Adrenal gland (tissue), 12 donors: ENCODE data around the gene TIFAB. TPM values are rescaled to one million over a fixed set of nuclear protein-coding genes. Genes with fewer than 3 reads are reported as not detected.

ENCODE experiments used
- DNase-seq, 7 donors: peaks; one replicate each; pipeline ENCODE4 v3.0.0-alpha.2; 2019 to 2020
- H3K27ac ChIP-seq, 5 donors: fragments of 200-600 bp; sonication (generic) in 4 of 5; 1 replicate in 3 of 5; 2 replicates in 2 of 5; pipeline versions ENCODE4 v1.5.1 to v1.8.0; 2016 to 2020; ENCODE audit warnings: mild to moderate bottlenecking in 1 of 5
- H3K27me3 ChIP-seq: fragments of 200-600 bp; 2 replicates; pipeline ENCODE4 v1.8.0; 2021
- H3K36me3 ChIP-seq, 2 donors: fragments of 200-600 bp; replicated peaks in 1 of 2; 1 replicate in 1 of 2; 2 replicates in 1 of 2; pipeline versions ENCODE4 v1.5.1 to v1.8.0; 2018 to 2022
- H3K4me1 ChIP-seq, 2 donors: fragments of 200-600 bp; replicated peaks in 1 of 2; 1 replicate in 1 of 2; 2 replicates in 1 of 2; pipeline versions ENCODE4 v1.5.1 to v1.8.0; 2018 to 2021
- H3K4me3 ChIP-seq, 4 donors: fragments of 200-600 bp; sonication (generic) in 3 of 4; one replicate each; pipeline ENCODE4 v1.5.1; 2016 to 2018
- H3K9me3 ChIP-seq, 3 donors: fragments of 200-600 bp; sonication (generic) in 1 of 3; replicated peaks in 1 of 3; 1 replicate in 2 of 3; 2 replicates in 1 of 3; pipeline versions ENCODE4 v1.5.1 to v1.8.0; 2016 to 2021
- CTCF ChIP-seq, 6 experiments: fragments of 450-650 bp in 4 of 6; fragments of 200-600 bp in 2 of 6; sonication (generic) in 1 of 6; IDR thresholded peaks; 1 replicate in 5 of 6; 2 replicates in 1 of 6; pipeline versions ENCODE4 v1.5.1 to v1.8.0; 2016 to 2021; ENCODE audit warnings: antibody characterized with exemption in 6 of 6, mild to moderate bottlenecking in 2 of 6, moderate library complexity in 1 of 6
- POLR2A ChIP-seq, 2 donors: fragments of 450-650 bp; IDR thresholded peaks; one replicate each; pipeline ENCODE4 v1.6.1; 2017; ENCODE audit warnings: antibody characterized with exemption in 2 of 2, mild to moderate bottlenecking in 2 of 2, moderate library complexity in 1 of 2
- WGBS, 4 donors: extraction: QIAGEN DNeasy Blood & Tissue Kit in 2 of 4; methylation state at CpG; one replicate each; pipeline versions ENCODE4 v1.1.5 to v1.1.7; 2013 to 2017; 5-methylcytosine and 5-hydroxymethylcytosine counted together
- intact Hi-C, 2 donors: fragments of 100-400 bp; cut with DNase I; formaldehyde crosslinking; loops; one replicate each; pipeline versions ENCODE4 v1.14.1 to v1.15.0; 2022 to 2023
- polyA plus RNA-seq, 3 donors: library from polyadenylated mRNA; stranded (reverse); fragments of 200-250 nt in 2 of 3; fragments of 350-450 nt in 1 of 3; fragmentation: Illumina TruSeq in 1 of 3; extraction: RNeasy Lipid Tissue Mini Kit (QIAGEN cat#74804) in 1 of 3; gene quantifications; one replicate each; pipeline ENCODE4 v1.2.3, GENCODE V29; 2013 to 2014
- total RNA-seq, 9 donors: library from RNA; depleted of rRNA in 4 of 9; stranded (reverse); fragments of >200 nt in 4 of 9; fragments of 120-200 nt in 1 of 9; fragmentation: NEBNext Ultra II Directional in 1 of 9; extraction: Animal tissue kit (Norgen Biotek cat#: 25700) in 1 of 9; gene quantifications; one replicate each; pipeline versions ENCODE4 v1.1.0 to v1.2.4, GENCODE V29; 2013 to 2023
- donor health status: healthy with polysubstance abuse.
- donor health status: Bipolar disorder and iron deficiency.
- donor health status: DM: yes; HTN: yes; CAD: no.
- donor health status: DM: no; HTN: no; CAD: no.
- donor health status: DM: no; HTN: no; CAD: no.
- donor health status: DM: yes; HTN: yes; CAD: no.

TIFAB gene
- total and polyA plus RNA-seq, 12 donors, result 0.06 to 0.08 TPM; not detected in 10

GRCh38 chr5:135476615-135477581 is 24.7 kb upstream of the TIFAB start:
- Histone ChIP-seq H3K27me3 (peaks cover 7% of the 10 kb centered on the region), H3K9me3 (no peaks in the 10 kb centered on the region), H3K36me3 (no peaks in the 10 kb centered on the region), H3K4me1 (no peaks in the 10 kb centered on the region), H3K4me3 (no peak overlapping the region), H3K27ac (no peak overlapping the region)
- TF ChIP-seq POLR2A (IDR thresholded peaks at IDR 0.05) (no peak), CTCF (IDR thresholded peaks at IDR 0.05) (no peak)
- intact Hi-C loops, result no loop called here
- 47 to 54% (median 51%) methylated on average over 17 to 24 of the region's 24 CpGs for WGBS, 4 donors
- DNase-seq, result no peak

DNA sequence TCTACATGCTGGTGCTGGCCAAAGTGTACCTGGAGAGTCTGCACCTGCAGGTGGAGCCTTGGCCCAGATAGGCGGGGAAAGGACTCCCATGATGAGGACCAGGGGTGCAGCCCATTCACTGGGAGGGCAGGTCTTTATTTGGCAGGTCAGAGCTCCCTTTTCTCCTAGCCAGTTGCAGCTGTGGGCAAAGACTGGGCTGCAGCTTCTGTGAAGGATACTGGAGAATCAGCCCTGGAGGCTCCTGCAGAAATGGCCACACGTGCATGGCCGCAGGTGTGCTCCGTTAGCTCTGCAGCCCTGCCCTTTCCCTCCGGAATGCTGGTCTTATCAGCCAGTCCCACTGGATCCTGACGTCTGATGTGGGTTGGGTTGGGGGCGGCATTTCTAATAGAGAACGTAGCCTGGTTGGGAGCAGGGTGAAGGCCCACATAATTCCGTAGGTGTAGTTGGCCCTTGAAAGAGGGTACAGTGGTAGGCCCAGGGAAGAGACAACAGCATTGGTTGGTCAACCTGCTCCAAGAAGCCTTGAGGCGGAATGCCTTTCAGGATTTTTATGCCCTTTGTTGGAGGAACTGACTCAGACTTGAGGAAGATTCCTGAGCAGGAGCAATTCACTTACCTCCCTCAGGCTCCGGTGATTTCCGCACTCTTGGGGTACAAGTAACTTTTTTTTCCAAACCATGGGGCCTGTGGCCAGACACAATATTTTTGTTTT is 22.0 kb upstream of the TIFAB start:
- no peak for TF ChIP-seq CTCF (IDR thresholded peaks at IDR 0.05)
- no peak for TF ChIP-seq POLR2A (IDR thresholded peaks at IDR 0.05)

GRCh38 chr5:135472141-135472540 is 20.0 kb upstream of the TIFAB start:
- peaks cover 3% of the 10 kb centered on the region for H3K27me3 ChIP-seq
- no peaks in the 10 kb centered on the region for H3K36me3 ChIP-seq
- H3K27ac ChIP-seq, result no peak overlapping the region
- no peak for DNase-seq
- H3K4me1 ChIP-seq, result no peaks in the 10 kb centered on the region
- WGBS, 4 donors, result 61 to 77% (median 71%) methylated on average over 5 of the region's 5 CpGs
- TF ChIP-seq POLR2A (IDR thresholded peaks at IDR 0.05) (no peak), CTCF (IDR thresholded peaks at IDR 0.05) (no peak)
- H3K4me3 ChIP-seq, result no peak overlapping the region
- intact Hi-C loops, result loop anchor here in 1 of 2 donors (5.0 kb wide), 1 partner anchor 360 kb away; the partner anchor contains the start of gene SLC25A48
- no peaks in the 10 kb centered on the region for H3K9me3 ChIP-seq

More for the DNA sequence above, 22.0 kb upstream of the TIFAB start:
- Histone ChIP-seq H3K36me3 (no peaks in the 10 kb centered on the region), H3K9me3 (no peaks in the 10 kb centered on the region), H3K4me3 (no peak overlapping the region), H3K27ac (no peak overlapping the region), H3K27me3 (peaks cover 7% of the 10 kb centered on the region), H3K4me1 (no peaks in the 10 kb centered on the region)
- intact Hi-C loops, result loop anchor here in 1 of 2 donors (5.0 kb wide), 1 partner anchor 358 kb away; the partner anchor contains the start of gene SLC25A48
- no peak for DNase-seq
- WGBS, 4 donors, result 77 to 83% (median 82%) methylated on average over 11 to 12 of the region's 12 CpGs

DNA sequence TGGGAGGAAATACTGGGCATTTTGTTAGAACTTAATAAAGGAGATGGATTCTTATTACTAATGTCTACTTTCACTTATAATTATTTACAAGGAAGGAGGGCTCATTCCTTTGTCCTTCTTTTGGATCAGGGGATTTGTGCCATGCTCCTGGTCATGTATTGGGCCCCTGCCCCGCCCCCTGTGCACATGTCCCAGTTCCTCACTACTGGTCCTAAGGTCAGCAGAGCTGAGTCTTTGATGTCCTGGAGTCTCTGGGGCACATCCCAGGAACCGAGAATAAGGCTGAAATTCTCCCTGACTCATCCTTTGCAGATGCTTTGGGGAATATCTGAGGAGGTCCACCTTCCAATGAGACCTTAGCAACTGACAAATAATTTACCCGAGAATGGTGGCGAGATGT is 19.6 kb upstream of the TIFAB start:
- Histone ChIP-seq H3K9me3 (no peaks in the 10 kb centered on the region), H3K36me3 (no peaks in the 10 kb centered on the region), H3K4me3 (no peak overlapping the region), H3K27ac (no peak overlapping the region), H3K27me3 (peaks cover 7% of the 10 kb centered on the region), H3K4me1 (no peaks in the 10 kb centered on the region)
- 61 to 80% (median 79%) methylated on average over 2 to 4 of the region's 4 CpGs for WGBS, 4 donors
- DNase-seq, result no peak
- intact Hi-C loops, result loop anchor here in 1 of 2 donors (5.0 kb wide), 1 partner anchor 361 kb away; the partner anchor contains the start of gene SLC25A48
- no peak for TF ChIP-seq CTCF (IDR thresholded peaks at IDR 0.05)
- TF ChIP-seq POLR2A (IDR thresholded peaks at IDR 0.05), result no peak
